NCI-H748 (cell line): ENCODE data around the gene COL19A1.

Experiments used
- DNase-seq: peaks from one replicate; lab custom pipeline; 2025; ENCODE audit not compliant: unreplicated experiment; lab: John Stamatoyannopoulos, UW

The COL19A1 gene

GRCh38 chr6:70118670-70119069 lies 252.3 kb downstream of the COL19A1 start:
- DNase-seq: no peak

GRCh38 chr6:70119218-70119835 lies 253.0 kb downstream of the COL19A1 start:
- DNase-seq: no peak

GRCh38 chr6:70124443-70124842 lies 258.1 kb downstream of the COL19A1 start:
- no peak for DNase-seq

GRCh38 chr6:70124882-70125545 lies 258.7 kb downstream of the COL19A1 start:
- DNase-seq: no peak

- DNase-seq: no peak
Measured at GRCh38 chr6:70125602-70126001, 259.2 kb downstream of the COL19A1 start.

GRCh38 chr6:70129341-70129740 lies 263.0 kb downstream of the COL19A1 start:
- no peak for DNase-seq

GRCh38 chr6:70130865-70131264 lies 264.5 kb downstream of the COL19A1 start:
- no peak for DNase-seq

- no peak for DNase-seq
Measured at GRCh38 chr6:70131528-70131927, 265.2 kb downstream of the COL19A1 start.

- no peak for DNase-seq
Measured at GRCh38 chr6:70133246-70133645, 266.9 kb downstream of the COL19A1 start.

- DNase-seq: no peak
Measured at GRCh38 chr6:70134542-70134941, 268.2 kb downstream of the COL19A1 start.

- DNase-seq: no peak
Measured at GRCh38 chr6:70135219-70136160, 269.1 kb downstream of the COL19A1 start.

GRCh38 chr6:70136996-70137395 lies 270.6 kb downstream of the COL19A1 start:
- DNase-seq: no peak

GRCh38 chr6:70140496-70140895 lies 274.1 kb downstream of the COL19A1 start:
- DNase-seq: no peak

GRCh38 chr6:70142034-70142433 lies 275.7 kb downstream of the COL19A1 start:
- peak; percentile 2 for DNase-seq

- no peak for DNase-seq
Measured at GRCh38 chr6:70145178-70145577, 278.8 kb downstream of the COL19A1 start.

- no peak for DNase-seq
Measured at GRCh38 chr6:70149209-70149788, 282.9 kb downstream of the COL19A1 start.

- no peak for DNase-seq
Measured at GRCh38 chr6:70150521-70150920, 284.2 kb downstream of the COL19A1 start.

- peak; percentile 8 for DNase-seq
Measured at GRCh38 chr6:70151616-70152015, 285.3 kb downstream of the COL19A1 start.

- DNase-seq: no peak
Measured at GRCh38 chr6:70152786-70153185, 286.4 kb downstream of the COL19A1 start.

- no peak for DNase-seq
Measured at GRCh38 chr6:70157086-70157485, 290.7 kb downstream of the COL19A1 start.

GRCh38 chr6:70160276-70160675 lies 293.9 kb downstream of the COL19A1 start:
- DNase-seq: no peak
